CD14-positive monocyte (primary cell): ENCODE data around the gene KCNQ1. TPM values are rescaled to one million over a fixed set of nuclear protein-coding genes. Genes with fewer than 3 reads are reported as not detected.

ENCODE experiments used
- DNase-seq, 3 donors: peaks; one replicate each; pipeline ENCODE4 v3.0.0-alpha.2; 2011 to 2022
- H2AFZ ChIP-seq: 2 replicates; pipeline ENCODE4 v1.6.0; 2012; ENCODE audit warnings: mild to moderate bottlenecking, low read depth, low read length, inconsistent platforms; ENCODE audit not compliant: insufficient read depth, poor library complexity, severe bottlenecking
- H3K27ac ChIP-seq, 2 donors: 1 replicate in 1 of 2; 2 replicates in 1 of 2; pipeline ENCODE4 v1.5.1; 2012 to 2013; ENCODE audit warnings: low read length in 2 of 2, control low read depth in 1 of 2, inconsistent platforms in 1 of 2, low read depth in 1 of 2, mild to moderate bottlenecking in 1 of 2
- H3K27me3 ChIP-seq, 2 donors: one replicate each; pipeline versions ENCODE4 v1.6.0 to v1.6.1; 2011 to 2013; ENCODE audit warnings: low read length in 2 of 2; ENCODE audit not compliant: control insufficient read depth in 2 of 2, insufficient read depth in 2 of 2
- H3K36me3 ChIP-seq, 2 donors: replicated peaks in 1 of 2; 1 replicate in 1 of 2; 2 replicates in 1 of 2; pipeline versions ENCODE4 v1.5.1 to v1.6.1; 2012 to 2013; ENCODE audit warnings: low read length in 2 of 2, control low read depth in 1 of 2, inconsistent platforms in 1 of 2, mild to moderate bottlenecking in 1 of 2; ENCODE audit not compliant: insufficient read depth in 2 of 2, control insufficient read depth in 1 of 2
- H3K4me1 ChIP-seq, 2 donors: 1 replicate in 1 of 2; 2 replicates in 1 of 2; pipeline versions ENCODE4 v1.5.1 to v1.6.1; 2012 to 2013; ENCODE audit warnings: low read length in 2 of 2, control low read depth in 1 of 2, inconsistent platforms in 1 of 2, mild to moderate bottlenecking in 1 of 2, moderate library complexity in 1 of 2; ENCODE audit not compliant: insufficient read depth in 2 of 2, control insufficient read depth in 1 of 2
- H3K4me2 ChIP-seq: replicated peaks from 2 replicates; pipeline ENCODE3; 2012; ENCODE audit warnings: low read length, moderate library complexity, mild to moderate bottlenecking; ENCODE audit not compliant: poor library complexity, severe bottlenecking; ENCODE audit errors: extremely low read depth
- H3K4me3 ChIP-seq, 3 experiments: fragments of 200-600 bp in 1 of 3; sonication (generic) in 1 of 3; replicated peaks in 1 of 3; 1 replicate in 2 of 3; 2 replicates in 1 of 3; pipeline ENCODE4 v1.5.1; 2011 to 2013; ENCODE audit warnings: low read length in 3 of 3, mild to moderate bottlenecking in 3 of 3, control low read depth in 2 of 3, low read depth in 2 of 3, inconsistent platforms in 1 of 3, moderate library complexity in 1 of 3
- H3K79me2 ChIP-seq: 2 replicates; pipeline ENCODE4 v1.6.0; 2012; ENCODE audit warnings: mild to moderate bottlenecking, control low read depth, inconsistent platforms, low read length, moderate library complexity; ENCODE audit not compliant: insufficient read depth
- H3K9ac ChIP-seq: 2 replicates; pipeline ENCODE4 v1.6.0; 2017; ENCODE audit warnings: low read length, mild to moderate bottlenecking; ENCODE audit not compliant: insufficient read depth, poor library complexity, severe bottlenecking
- H3K9me3 ChIP-seq, 2 donors: replicated peaks in 1 of 2; 1 replicate in 1 of 2; 2 replicates in 1 of 2; pipeline versions ENCODE4 v1.5.1 to v1.6.1; 2012 to 2013; ENCODE audit warnings: low read length in 2 of 2, control low read depth in 1 of 2; ENCODE audit not compliant: control insufficient read depth in 1 of 2, insufficient read depth in 1 of 2
- H4K20me1 ChIP-seq: 2 replicates; pipeline ENCODE4 v1.6.0; 2012; ENCODE audit warnings: mild to moderate bottlenecking, low read length, control low read depth, moderate library complexity; ENCODE audit not compliant: insufficient read depth
- H3K27ac Mint-ChIP-seq, 7 donors: one replicate each; pipeline ENCODE4 v1.8.0; 2020; ENCODE audit warnings: mild to moderate bottlenecking in 7 of 7, mixed read lengths in 7 of 7, moderate library complexity in 6 of 7, inconsistent platforms in 2 of 7
- H3K27me3 Mint-ChIP-seq, 3 donors: one replicate each; pipeline ENCODE4 v1.8.0; 2021 to 2022; ENCODE audit warnings: low read depth in 3 of 3, mild to moderate bottlenecking in 3 of 3, mixed read lengths in 3 of 3, moderate library complexity in 3 of 3, inconsistent platforms in 1 of 3
- H3K36me3 Mint-ChIP-seq, 2 donors: one replicate each; pipeline ENCODE4 v1.8.0; 2020; ENCODE audit warnings: mixed read lengths in 2 of 2, inconsistent platforms in 1 of 2, mild to moderate bottlenecking in 1 of 2
- H3K4me1 Mint-ChIP-seq: one replicate; pipeline ENCODE4 v1.8.0; 2020; ENCODE audit warnings: mild to moderate bottlenecking, mixed read lengths
- H3K4me3 Mint-ChIP-seq, 2 donors: one replicate each; pipeline ENCODE4 v1.8.0; 2020; ENCODE audit warnings: mild to moderate bottlenecking in 2 of 2, mixed read lengths in 2 of 2, moderate library complexity in 1 of 2
- H3K9me3 Mint-ChIP-seq, 7 donors: one replicate each; pipeline ENCODE4 v1.8.0; 2020 to 2022; ENCODE audit warnings: mixed read lengths in 7 of 7, mild to moderate bottlenecking in 6 of 7, moderate library complexity in 6 of 7, inconsistent platforms in 2 of 7
- CTCF ChIP-seq: fragments of 200-600 bp; IDR thresholded peaks from one replicate; pipeline ENCODE4 v1.8.0; 2022; ENCODE audit warnings: antibody characterized with exemption, mild to moderate bottlenecking
- WGBS: methylation state at CpG from one replicate; pipeline ENCODE4 v1.1.5; 2013; ENCODE audit warnings: missing lambda C conversion rate; ENCODE audit not compliant: insufficient coverage; 5-methylcytosine and 5-hydroxymethylcytosine counted together
- intact Hi-C, 2 donors: fragments of 100-400 bp; cut with micrococcal nuclease; formaldehyde crosslinking; loops; one replicate each; pipeline versions ENCODE4 v1.15.0 to v1.15.1; 2023
- polyA plus RNA-seq, 3 donors: library from polyadenylated mRNA; depleted of rRNA in 1 of 3; unstranded in 2 of 3; stranded (reverse) in 1 of 3; fragments of 300-500 nt in 2 of 3; fragments of >200 nt in 1 of 3; fragmentation: Illumina TruSeq in 2 of 3; gene quantifications; 1 replicate in 2 of 3; 2 replicates in 1 of 3; pipeline ENCODE4 v1.2.3, GENCODE V29; 2012 to 2021

Gene KCNQ1
- polyA plus RNA-seq, 3 donors, result 14.9 to 31.8 (median 21.6) TPM

DNA sequence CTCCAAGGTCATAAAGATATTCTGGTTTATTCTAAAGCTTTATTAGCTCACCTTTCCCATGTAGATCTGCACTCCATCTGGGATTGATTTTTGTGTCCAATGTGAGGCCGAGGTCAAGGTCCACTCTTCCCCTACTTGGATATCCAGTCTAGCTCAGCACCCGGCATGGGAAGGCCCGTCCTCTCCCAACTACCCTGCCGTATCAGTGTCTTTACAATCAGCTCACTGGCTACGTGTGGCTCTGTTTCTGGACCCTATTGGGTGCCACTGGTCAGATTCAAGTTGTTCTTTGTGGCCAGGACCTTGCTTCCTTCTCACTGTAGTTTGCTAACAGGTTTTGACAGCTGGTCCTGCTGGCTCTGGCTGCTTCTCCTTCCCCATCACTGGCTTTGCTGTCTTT is 224.1 kb downstream of the KCNQ1 start:
- peaks cover 88% of the 10 kb centered on the region for H4K20me1 ChIP-seq
- DNase-seq, result no peak
- H3K4me3 Mint-ChIP-seq, result no peak overlapping the region
- H3K9me3 ChIP-seq, result no peaks in the 10 kb centered on the region
- intact Hi-C loops, result no loop called here
- H3K9me3 Mint-ChIP-seq, result peaks cover 0 to 2% (median 0%) of the 10 kb centered on the region in 7 donors
- H3K4me2 ChIP-seq, result no peak overlapping the region
- no peaks in the 10 kb centered on the region for H3K4me1 ChIP-seq
- H3K79me2 ChIP-seq, result no peaks in the 10 kb centered on the region
- H3K9ac ChIP-seq, result no peak overlapping the region
- peaks cover 5% of the 10 kb centered on the region for H3K4me1 Mint-ChIP-seq
- peak overlapping the region in 1 of 7 donors; percentile 30 for H3K27ac Mint-ChIP-seq
- H3K27me3 Mint-ChIP-seq, result peaks cover 0 to 3% (median 0%) of the 10 kb centered on the region in 3 donors
- H3K36me3 Mint-ChIP-seq, result peaks cover 61 to 81% of the 10 kb centered on the region in 2 donors
- no peaks in the 10 kb centered on the region for H3K27me3 ChIP-seq
- TF ChIP-seq CTCF, result no peak
- H3K4me3 ChIP-seq, result no peak overlapping the region
- no peak overlapping the region for H2AFZ ChIP-seq
- WGBS, result 100% methylated on average over 5 of the region's 5 CpGs
- H3K36me3 ChIP-seq, result peaks cover 32 to 76% of the 10 kb centered on the region in 2 donors
- H3K27ac ChIP-seq, result no peak overlapping the region

DNA sequence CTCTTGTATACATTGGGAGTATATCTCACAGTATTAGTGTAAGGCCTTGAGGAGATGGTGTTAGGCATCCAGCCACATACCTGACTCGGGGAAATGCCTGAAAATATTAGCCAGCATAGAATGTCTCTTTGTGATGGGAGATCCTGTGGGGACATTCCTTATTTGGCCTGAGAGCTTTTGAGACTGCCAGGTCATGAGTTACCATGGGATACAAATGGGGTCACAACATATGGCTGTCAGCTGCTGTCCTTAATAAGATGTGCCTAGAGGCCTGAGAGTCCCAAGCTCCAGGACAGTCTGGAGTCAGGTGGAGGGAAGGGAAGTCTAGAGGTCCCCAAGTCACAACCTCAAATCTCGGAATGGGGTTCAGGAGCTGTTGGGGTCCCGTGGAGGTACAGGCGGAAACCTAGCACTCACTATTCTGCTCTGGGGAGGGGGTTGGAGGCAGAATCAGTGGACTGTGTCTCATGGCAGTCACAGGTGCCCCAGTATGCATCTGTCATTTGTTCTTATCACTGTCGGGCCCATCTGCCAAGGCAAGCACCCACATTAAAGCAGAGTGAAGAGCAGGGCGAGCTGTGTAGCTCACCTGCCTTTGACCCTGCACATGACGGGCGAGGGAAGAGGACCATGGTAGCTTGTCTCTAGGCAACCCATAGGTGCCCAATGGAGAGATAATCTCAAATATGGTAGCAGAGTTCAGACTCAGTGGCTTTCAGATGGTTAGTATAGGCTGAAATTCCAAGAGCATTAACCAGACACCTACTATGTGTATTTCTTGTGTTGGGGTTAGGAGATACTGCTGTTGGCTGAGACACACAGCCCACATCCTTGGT is 225.0 kb downstream of the KCNQ1 start:
- Histone ChIP-seq H2AFZ (no peak overlapping the region), H3K4me2 (no peak overlapping the region), H3K9me3 (no peaks in the 10 kb centered on the region), H4K20me1 (peaks cover 89% of the 10 kb centered on the region), H3K4me3 (no peak overlapping the region), H3K36me3 (peaks cover 29 to 66% of the 10 kb centered on the region in 2 donors), H3K4me1 (no peaks in the 10 kb centered on the region), H3K27me3 (no peaks in the 10 kb centered on the region), H3K79me2 (no peaks in the 10 kb centered on the region), H3K27ac (no peak overlapping the region), H3K9ac (no peak overlapping the region)
- Mint-ChIP-seq H3K9me3 (peaks cover 0 to under 1% (median 0%) of the 10 kb centered on the region in 7 donors), H3K4me3 (no peak overlapping the region), H3K4me1 (peaks cover 5% of the 10 kb centered on the region), H3K27me3 (peaks cover 0 to 3% (median 0%) of the 10 kb centered on the region in 3 donors), H3K27ac (no peak overlapping the region), H3K36me3 (peaks cover 56 to 81% of the 10 kb centered on the region in 2 donors)
- no peak for DNase-seq
- intact Hi-C loops, result loop anchor here in 1 of 2 donors (5.0 kb wide), 1 partner anchor 407 kb away; no protein-coding TSS in a partner anchor
- WGBS, result 96% methylated on average over 8 of the region's 8 CpGs
- no peak for TF ChIP-seq CTCF
